Activated CD4-positive, alpha-beta T cell treated with anti-CD3 and anti-CD28 coated beads, Interleukin-2, amount 50 U/mL, for 24 hours (primary cell): ENCODE measurements around the gene GPBP1.
"Not testable (repeated sequence)": the region's sequence is repeated elsewhere in the genome, so short reads cannot be mapped to it uniquely, and the experiment has no call there.

Experiments used
- DNase-seq, 2 donors: peaks; one replicate each; pipeline ENCODE4 v3.0.0-alpha.2; 2020; ENCODE audit warnings: low read depth in 1 of 2, low spot score in 1 of 2

The GPBP1 gene

GRCh38 chr5:57276353-57276752 lies 102.5 kb downstream of the GPBP1 start:
- DNase-seq = no peak

GRCh38 chr5:57277085-57277484 lies 103.2 kb downstream of the GPBP1 start:
- no peak for DNase-seq

- no peak for DNase-seq
Measured at GRCh38 chr5:57280853-57281252, 107.0 kb downstream of the GPBP1 start.

GRCh38 chr5:57285084-57285483 lies 111.2 kb downstream of the GPBP1 start:
- DNase-seq = not testable (repeated sequence)

- no peak for DNase-seq
Measured at GRCh38 chr5:57291894-57292293, 118.0 kb downstream of the GPBP1 start.

GRCh38 chr5:57292336-57292735 lies 118.5 kb downstream of the GPBP1 start:
- DNase-seq = no peak

GRCh38 chr5:57298295-57298984 lies 124.6 kb downstream of the GPBP1 start:
- peak; percentile 54 to 83 for DNase-seq

- peak in 1 of 2 donors; percentile 57 for DNase-seq
Measured at GRCh38 chr5:57298985-57299491, 125.2 kb downstream of the GPBP1 start.

GRCh38 chr5:57299986-57300385 lies 126.1 kb downstream of the GPBP1 start:
- DNase-seq = no peak

GRCh38 chr5:57302164-57302563 lies 128.3 kb downstream of the GPBP1 start:
- peak in 1 of 2 donors; percentile 29 for DNase-seq

- no peak for DNase-seq
Measured at GRCh38 chr5:57302643-57303042, 128.8 kb downstream of the GPBP1 start.

- no peak for DNase-seq
Measured at GRCh38 chr5:57303985-57304384, 130.1 kb downstream of the GPBP1 start.

- no peak for DNase-seq
Measured at GRCh38 chr5:57304931-57305330, 131.1 kb downstream of the GPBP1 start.

GRCh38 chr5:57306359-57306758 lies 132.5 kb downstream of the GPBP1 start:
- no peak for DNase-seq

GRCh38 chr5:57307516-57307915 lies 133.7 kb downstream of the GPBP1 start:
- no peak for DNase-seq

GRCh38 chr5:57309022-57309421 lies 135.2 kb downstream of the GPBP1 start:
- not testable (repeated sequence) for DNase-seq

- no peak for DNase-seq
Measured at GRCh38 chr5:57311251-57311650, 137.4 kb downstream of the GPBP1 start.

- DNase-seq = no peak
Measured at GRCh38 chr5:57311921-57312735, 138.3 kb downstream of the GPBP1 start.

GRCh38 chr5:57313716-57314115 lies 139.9 kb downstream of the GPBP1 start:
- no peak for DNase-seq
